ENCODE results near the gene ADRA2A.

Gene ADRA2A

DNA sequence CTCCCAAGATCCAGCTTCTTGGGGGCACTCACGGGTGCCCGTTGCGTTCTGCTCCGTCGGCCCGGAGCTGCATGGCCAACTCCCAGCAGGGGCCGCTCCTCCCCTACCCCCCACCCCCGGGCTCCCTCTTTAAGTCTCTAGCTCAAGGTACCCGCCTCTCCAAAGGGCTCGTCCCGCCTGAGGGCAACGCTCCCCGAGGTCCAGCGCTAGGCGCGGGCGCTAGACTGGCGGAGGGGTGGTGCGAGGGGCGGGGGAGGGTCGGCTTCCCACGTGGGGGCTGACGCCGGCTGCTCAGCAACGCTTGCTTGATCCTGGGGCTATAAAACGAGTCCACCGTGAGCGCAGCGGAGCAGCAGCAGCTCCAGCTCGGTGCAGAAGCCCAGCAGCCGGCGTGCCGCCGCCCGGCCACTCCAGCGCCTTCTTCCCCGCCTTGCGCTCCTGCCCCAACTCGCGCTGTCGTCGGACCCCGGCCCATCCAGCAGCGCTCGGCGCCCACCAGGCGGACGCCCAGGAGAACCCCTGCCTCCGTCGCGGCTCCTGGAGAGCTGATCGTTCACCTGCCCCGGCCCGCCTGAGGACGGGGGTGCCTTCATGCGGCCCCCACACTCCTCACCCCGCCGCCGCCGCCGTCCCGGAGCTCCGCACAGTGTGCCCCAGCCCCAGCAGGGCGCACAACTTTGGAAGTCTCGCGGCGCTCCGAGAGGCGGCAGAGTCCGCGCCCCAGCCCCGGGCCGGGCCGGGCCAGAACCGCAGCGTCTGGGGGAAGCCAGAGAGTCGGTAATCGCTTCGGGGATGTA lies at the start of gene ADRA2A (continued):
- TF ChIP-seq, protein P1, sequence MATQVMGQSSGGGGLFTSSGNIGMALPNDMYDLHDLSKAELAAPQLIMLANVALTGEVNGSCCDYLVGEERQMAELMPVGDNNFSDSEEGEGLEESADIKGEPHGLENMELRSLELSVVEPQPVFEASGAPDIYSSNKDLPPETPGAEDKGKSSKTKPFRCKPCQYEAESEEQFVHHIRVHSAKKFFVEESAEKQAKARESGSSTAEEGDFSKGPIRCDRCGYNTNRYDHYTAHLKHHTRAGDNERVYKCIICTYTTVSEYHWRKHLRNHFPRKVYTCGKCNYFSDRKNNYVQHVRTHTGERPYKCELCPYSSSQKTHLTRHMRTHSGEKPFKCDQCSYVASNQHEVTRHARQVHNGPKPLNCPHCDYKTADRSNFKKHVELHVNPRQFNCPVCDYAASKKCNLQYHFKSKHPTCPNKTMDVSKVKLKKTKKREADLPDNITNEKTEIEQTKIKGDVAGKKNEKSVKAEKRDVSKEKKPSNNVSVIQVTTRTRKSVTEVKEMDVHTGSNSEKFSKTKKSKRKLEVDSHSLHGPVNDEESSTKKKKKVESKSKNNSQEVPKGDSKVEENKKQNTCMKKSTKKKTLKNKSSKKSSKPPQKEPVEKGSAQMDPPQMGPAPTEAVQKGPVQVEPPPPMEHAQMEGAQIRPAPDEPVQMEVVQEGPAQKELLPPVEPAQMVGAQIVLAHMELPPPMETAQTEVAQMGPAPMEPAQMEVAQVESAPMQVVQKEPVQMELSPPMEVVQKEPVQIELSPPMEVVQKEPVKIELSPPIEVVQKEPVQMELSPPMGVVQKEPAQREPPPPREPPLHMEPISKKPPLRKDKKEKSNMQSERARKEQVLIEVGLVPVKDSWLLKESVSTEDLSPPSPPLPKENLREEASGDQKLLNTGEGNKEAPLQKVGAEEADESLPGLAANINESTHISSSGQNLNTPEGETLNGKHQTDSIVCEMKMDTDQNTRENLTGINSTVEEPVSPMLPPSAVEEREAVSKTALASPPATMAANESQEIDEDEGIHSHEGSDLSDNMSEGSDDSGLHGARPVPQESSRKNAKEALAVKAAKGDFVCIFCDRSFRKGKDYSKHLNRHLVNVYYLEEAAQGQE (tag by site-specific recombination; IDR thresholded peaks at IDR 0.05) = no peak
- TF ChIP-seq ZNF148 (tag by site-specific recombination; IDR thresholded peaks at IDR 0.05; ENCODE audit: borderline replicate concordance) (no peak), SETDB1 (IDR thresholded peaks at IDR 0.05; ENCODE audit: insufficient read length, low read length) (no peak), ZNF610 (tag by site-specific recombination; IDR thresholded peaks at IDR 0.05; ENCODE audit: borderline replicate concordance) (no peak), ZNF341 (tag by site-specific recombination; IDR thresholded peaks at IDR 0.05; ENCODE audit: low read depth) (peak; percentile 57), ZNF335 (tag by site-specific recombination; conservative IDR thresholded peaks at IDR 0.05) (peak; percentile 8), ZNF146 (tag by site-specific recombination; IDR thresholded peaks at IDR 0.05) (no peak), KLF8 (tag by site-specific recombination; IDR thresholded peaks at IDR 0.05) (peak; percentile 17; the same call in 1 of the 2 replicates), ZNF768 (tag by site-specific recombination; IDR thresholded peaks at IDR 0.05) (no peak), ZNF596 (tag by site-specific recombination; IDR thresholded peaks at IDR 0.05) (no peak), ZNF366 (tag by site-specific recombination; conservative IDR thresholded peaks at IDR 0.05) (no peak; the same call in 1 of the 2 replicates), ZNF629 (tag by site-specific recombination; IDR thresholded peaks at IDR 0.05) (no peak), ZNF2 (tag by site-specific recombination; IDR thresholded peaks at IDR 0.05) (no peak), ZNF701 (tag by site-specific recombination; IDR thresholded peaks at IDR 0.05) (no peak), EGR2 (tag by site-specific recombination; IDR thresholded peaks at IDR 0.05; ENCODE audit: low read depth) (peak; percentile 42; the same call in 1 of the 2 replicates), ZNF10 (tag by site-specific recombination; IDR thresholded peaks at IDR 0.05) (no peak), ZNF423 (tag by site-specific recombination; IDR thresholded peaks at IDR 0.05) (no peak; the same call in 1 of the 2 replicates), ZNF658 (tag by site-specific recombination; IDR thresholded peaks at IDR 0.05) (no peak), ZNF121 (tag by site-specific recombination; IDR thresholded peaks at IDR 0.05) (no peak), TSHZ1 (tag by site-specific recombination; IDR thresholded peaks at IDR 0.05; ENCODE audit: borderline replicate concordance) (no peak), ZBTB20 (tag by site-specific recombination; IDR thresholded peaks at IDR 0.05) (peak; percentile 46; the same call in 1 of the 2 replicates), ZBTB10 (tag by site-specific recombination; IDR thresholded peaks at IDR 0.05) (no peak), ZNF175 (tag by site-specific recombination; IDR thresholded peaks at IDR 0.05) (no peak)
- TF ChIP-seq, protein P2, sequence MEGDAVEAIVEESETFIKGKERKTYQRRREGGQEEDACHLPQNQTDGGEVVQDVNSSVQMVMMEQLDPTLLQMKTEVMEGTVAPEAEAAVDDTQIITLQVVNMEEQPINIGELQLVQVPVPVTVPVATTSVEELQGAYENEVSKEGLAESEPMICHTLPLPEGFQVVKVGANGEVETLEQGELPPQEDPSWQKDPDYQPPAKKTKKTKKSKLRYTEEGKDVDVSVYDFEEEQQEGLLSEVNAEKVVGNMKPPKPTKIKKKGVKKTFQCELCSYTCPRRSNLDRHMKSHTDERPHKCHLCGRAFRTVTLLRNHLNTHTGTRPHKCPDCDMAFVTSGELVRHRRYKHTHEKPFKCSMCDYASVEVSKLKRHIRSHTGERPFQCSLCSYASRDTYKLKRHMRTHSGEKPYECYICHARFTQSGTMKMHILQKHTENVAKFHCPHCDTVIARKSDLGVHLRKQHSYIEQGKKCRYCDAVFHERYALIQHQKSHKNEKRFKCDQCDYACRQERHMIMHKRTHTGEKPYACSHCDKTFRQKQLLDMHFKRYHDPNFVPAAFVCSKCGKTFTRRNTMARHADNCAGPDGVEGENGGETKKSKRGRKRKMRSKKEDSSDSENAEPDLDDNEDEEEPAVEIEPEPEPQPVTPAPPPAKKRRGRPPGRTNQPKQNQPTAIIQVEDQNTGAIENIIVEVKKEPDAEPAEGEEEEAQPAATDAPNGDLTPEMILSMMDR (tag by site-specific recombination; IDR thresholded peaks at IDR 0.05) = no peak

Data from HEK293 (cell line).